Uterus (tissue), 2 donors: ENCODE results near the gene DCLK3.

Experiments
- CTCF ChIP-seq, 4 experiments: fragments of 200-600 bp in 2 of 4; fragments of 450-650 bp in 2 of 4; sonication (generic) in 2 of 4; IDR thresholded peaks; one replicate each; pipeline ENCODE4 v1.5.1; 2016 to 2019; ENCODE audit warnings: antibody characterized with exemption in 4 of 4, mild to moderate bottlenecking in 2 of 4, moderate library complexity in 1 of 4
- POLR2A ChIP-seq, 2 donors: fragments of 450-650 bp; IDR thresholded peaks; one replicate each; pipeline ENCODE4 v1.6.1; 2016; ENCODE audit warnings: antibody characterized with exemption in 2 of 2, mild to moderate bottlenecking in 1 of 2, moderate library complexity in 1 of 2

GRCh38 chr3:36812240-36812639, 47.9 kb upstream of the DCLK3 start:
- TF ChIP-seq CTCF (IDR thresholded peaks at IDR 0.05): no peak
- no peak for TF ChIP-seq POLR2A (IDR thresholded peaks at IDR 0.05)
